ENCODE data around the gene MSN. TPM values are rescaled to one million over a fixed set of nuclear protein-coding genes. Genes with fewer than 3 reads are reported as not detected.

The MSN gene
- total RNA-seq, 2 experiments from 2014 or later: 483 to 487 TPM

Other genes with a start within 250 kb of the MSN start
- gene LAS1L, start 132.9 kb upstream of the MSN start, total RNA-seq: 10 to 100 TPM; 41.1 to 42.7 TPM